Activated CD4-positive, alpha-beta memory T cell treated with anti-CD3 and anti-CD28 coated beads, Interleukin-2, amount 10 ng/mL, durations not matched to agents 7 days and 5 days (primary cell): Measurements from ENCODE around the gene BANP. TPM values are rescaled to one million over a fixed set of nuclear protein-coding genes. Genes with fewer than 3 reads are reported as not detected.
"Not testable (repeated sequence)": the region's sequence is repeated elsewhere in the genome, so short reads cannot be mapped to it uniquely, and the experiment has no call there.

ENCODE experiments used
- CTCF ChIA-PET: fragments of 350-600 bp; sonication (Branson Sonifier 250); formaldehyde crosslinking; loops from one replicate; lab custom pipeline; 2021; ENCODE audit warnings: antibody characterized with exemption, inconsistent platforms; lab: Charles Lee
- POLR2A ChIA-PET: fragments of 350-600 bp; sonication (Branson Sonifier 250); formaldehyde crosslinking; loops from one replicate; lab custom pipeline; 2021; ENCODE audit warnings: antibody characterized with exemption; lab: Charles Lee
- DNase-seq: peaks from one replicate; pipeline ENCODE4 v3.0.0-alpha.2; 2020
- H3K27ac Mint-ChIP-seq: one replicate; pipeline ENCODE4 v1.8.0; 2021; ENCODE audit warnings: mild to moderate bottlenecking, mixed read lengths
- H3K27me3 Mint-ChIP-seq: one replicate; pipeline ENCODE4 v1.8.0; 2021; ENCODE audit warnings: mixed read lengths
- H3K36me3 Mint-ChIP-seq: one replicate; pipeline ENCODE4 v1.8.0; 2021; ENCODE audit warnings: low read depth, mixed read lengths
- H3K4me1 Mint-ChIP-seq: one replicate; pipeline ENCODE4 v1.8.0; 2021; ENCODE audit warnings: mixed read lengths
- H3K4me3 Mint-ChIP-seq: one replicate; pipeline ENCODE4 v1.8.0; 2021; ENCODE audit warnings: mild to moderate bottlenecking, mixed read lengths
- H3K9me3 Mint-ChIP-seq: one replicate; pipeline ENCODE4 v1.8.0; 2021; ENCODE audit warnings: mixed read lengths
- total RNA-seq, 2 experiments: library from RNA; stranded (reverse); gene quantifications; one replicate each; pipeline ENCODE4 v1.2.3, GENCODE V29; 2021

The BANP gene
- total RNA-seq, 2 experiments from 2014 or later: 33.6 to 38.9 TPM

DNA sequence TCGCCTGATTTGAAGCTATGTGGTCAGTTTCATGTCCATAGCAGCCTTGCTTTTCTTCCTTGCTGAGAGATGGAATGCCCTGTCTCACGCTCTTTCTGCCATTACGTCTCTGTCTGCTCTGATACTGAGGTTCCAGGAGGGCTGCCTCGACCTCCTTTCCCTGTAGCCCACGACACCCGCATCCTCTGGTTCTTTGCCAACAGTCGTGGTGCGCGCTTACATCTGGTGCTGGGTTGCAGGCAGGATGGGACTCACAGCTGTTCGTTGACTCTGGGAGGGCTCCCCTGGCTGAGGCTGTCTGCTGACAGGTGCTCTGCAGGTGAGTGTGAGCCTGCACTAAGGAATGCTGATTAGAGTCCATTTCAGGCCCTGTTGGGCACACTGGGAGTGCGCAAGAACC is 90.3 kb downstream of the BANP start:
- H3K27ac Mint-ChIP-seq, H3K4me1 Mint-ChIP-seq, H3K9me3 Mint-ChIP-seq, H3K4me3 Mint-ChIP-seq, H3K36me3 Mint-ChIP-seq, DNase-seq, H3K27me3 Mint-ChIP-seq, CTCF ChIA-PET, POLR2A ChIA-PET: not testable (repeated sequence)

DNA sequence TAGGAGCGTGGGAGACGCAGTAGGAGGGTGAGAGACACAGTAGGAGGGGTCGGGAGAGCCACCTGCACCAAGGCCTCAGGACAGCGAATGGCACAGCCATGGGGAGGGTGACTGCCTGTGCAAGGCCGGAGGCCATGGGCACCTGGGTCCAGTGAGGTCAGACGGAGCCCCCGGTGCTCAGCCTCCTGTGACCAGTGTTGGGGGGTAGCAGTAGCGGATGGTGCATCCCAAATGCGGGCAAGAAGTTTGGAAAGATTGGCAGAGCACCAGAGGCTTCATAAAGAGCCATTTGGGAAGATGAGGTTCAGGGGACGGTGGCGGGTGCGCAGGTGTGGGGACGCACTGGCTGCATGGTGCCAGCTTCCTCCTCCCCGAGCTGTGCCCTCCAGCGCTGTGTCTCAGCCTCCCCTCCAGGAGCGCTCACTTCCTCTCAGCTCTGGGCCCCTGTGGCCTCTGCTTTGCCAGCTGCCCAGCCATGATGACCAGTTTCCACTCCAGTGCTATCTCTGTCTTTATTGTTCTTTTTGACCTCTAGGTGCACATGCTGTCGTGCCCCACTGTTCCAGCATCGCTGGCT is 90.8 kb downstream of the BANP start:
- DNase-seq, H3K27me3 Mint-ChIP-seq, H3K36me3 Mint-ChIP-seq, H3K4me1 Mint-ChIP-seq, H3K9me3 Mint-ChIP-seq, POLR2A ChIA-PET, H3K27ac Mint-ChIP-seq, H3K4me3 Mint-ChIP-seq, CTCF ChIA-PET: not testable (repeated sequence)

DNA sequence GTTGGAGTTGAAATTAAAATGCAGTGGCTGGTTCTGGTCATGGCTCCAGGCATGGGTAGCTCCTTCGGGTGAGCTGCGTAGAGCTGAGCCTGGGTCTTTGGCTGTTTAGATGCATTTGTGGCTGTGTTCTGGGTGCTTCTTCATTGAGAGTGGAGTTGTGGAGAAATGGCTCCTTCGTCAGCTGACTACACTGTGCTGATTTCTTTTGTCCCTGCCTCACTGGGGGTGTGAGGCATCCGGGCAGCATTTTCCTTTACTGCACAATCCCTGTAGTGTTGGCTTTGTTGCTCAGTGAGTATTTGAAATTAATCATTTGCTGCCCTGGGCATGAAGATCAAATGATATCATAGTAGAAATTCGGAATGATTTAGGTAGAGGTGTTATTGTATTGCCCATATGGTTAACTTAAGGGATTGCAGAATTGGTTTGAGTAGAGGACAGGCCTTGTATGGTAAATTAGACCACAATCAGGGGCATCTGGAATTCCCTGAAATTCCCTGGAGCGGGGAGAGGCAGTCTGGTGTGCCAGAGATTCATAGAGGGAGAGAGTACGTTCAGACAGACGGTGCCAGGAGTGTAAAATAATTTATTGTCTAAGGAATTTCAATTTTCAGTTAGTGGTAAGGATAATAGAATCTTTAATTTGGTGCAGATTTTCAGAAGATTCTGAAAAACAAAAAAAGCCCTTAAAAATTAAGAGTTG is 92.1 kb downstream of the BANP start:
- H3K9me3 Mint-ChIP-seq, CTCF ChIA-PET, H3K36me3 Mint-ChIP-seq, POLR2A ChIA-PET, H3K4me1 Mint-ChIP-seq, H3K27me3 Mint-ChIP-seq, H3K27ac Mint-ChIP-seq, H3K4me3 Mint-ChIP-seq, DNase-seq: not testable (repeated sequence)

DNA sequence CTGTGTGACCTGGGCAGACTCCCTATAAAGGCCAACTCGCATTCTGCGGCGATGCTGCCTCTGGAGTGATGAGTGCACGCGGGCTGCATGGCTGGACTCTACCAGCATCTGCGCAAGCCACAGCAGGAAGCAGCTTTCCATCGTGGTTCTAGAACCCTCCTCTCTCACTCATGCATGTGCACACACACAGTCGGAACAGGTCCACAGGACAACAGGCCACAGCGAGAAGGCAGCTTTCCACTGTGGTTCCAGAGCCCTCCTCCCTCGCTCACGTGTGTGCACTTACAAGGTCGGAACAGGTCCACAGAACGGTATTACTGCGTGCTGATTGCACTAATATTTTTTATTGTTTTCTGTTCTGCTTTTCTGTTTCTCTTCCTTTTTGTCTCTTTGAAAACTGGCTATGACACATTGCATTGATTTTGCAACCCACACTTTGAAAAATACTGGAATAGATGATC is 92.9 kb downstream of the BANP start:
- POLR2A ChIA-PET, H3K27ac Mint-ChIP-seq, H3K9me3 Mint-ChIP-seq, H3K27me3 Mint-ChIP-seq, H3K4me3 Mint-ChIP-seq, CTCF ChIA-PET, H3K4me1 Mint-ChIP-seq, DNase-seq: not testable (repeated sequence)
- peaks cover 11% of the 10 kb centered on the region for H3K36me3 Mint-ChIP-seq

DNA sequence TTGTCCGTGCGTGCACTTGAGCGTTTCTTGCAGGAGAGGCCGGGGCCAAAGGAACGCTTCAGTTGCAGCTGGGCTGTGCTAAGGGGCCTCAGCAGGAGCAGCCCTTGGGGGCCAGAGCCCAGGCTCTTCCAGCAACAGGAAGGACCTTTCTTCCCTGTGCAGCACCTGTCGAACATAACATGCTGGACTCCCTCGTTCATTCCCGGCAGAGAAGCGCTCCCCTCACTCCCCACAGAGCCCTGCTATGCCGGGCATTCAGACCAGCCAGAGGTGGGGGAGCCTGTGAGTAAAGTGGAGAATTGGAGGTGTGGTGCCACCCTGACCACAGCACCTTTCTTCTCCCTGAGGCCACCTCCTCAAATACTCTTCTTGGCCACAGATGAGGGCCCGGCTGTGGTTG is 94.1 kb downstream of the BANP start:
- H3K4me3 Mint-ChIP-seq, H3K9me3 Mint-ChIP-seq, H3K27ac Mint-ChIP-seq, CTCF ChIA-PET, DNase-seq, H3K27me3 Mint-ChIP-seq, H3K4me1 Mint-ChIP-seq: not testable (repeated sequence)
- POLR2A ChIA-PET: interaction anchor here (0.6 kb wide), 1 partner anchor 186 kb away, joined by 5 read pairs; no protein-coding TSS in a partner anchor
- peaks cover 21% of the 10 kb centered on the region for H3K36me3 Mint-ChIP-seq

DNA sequence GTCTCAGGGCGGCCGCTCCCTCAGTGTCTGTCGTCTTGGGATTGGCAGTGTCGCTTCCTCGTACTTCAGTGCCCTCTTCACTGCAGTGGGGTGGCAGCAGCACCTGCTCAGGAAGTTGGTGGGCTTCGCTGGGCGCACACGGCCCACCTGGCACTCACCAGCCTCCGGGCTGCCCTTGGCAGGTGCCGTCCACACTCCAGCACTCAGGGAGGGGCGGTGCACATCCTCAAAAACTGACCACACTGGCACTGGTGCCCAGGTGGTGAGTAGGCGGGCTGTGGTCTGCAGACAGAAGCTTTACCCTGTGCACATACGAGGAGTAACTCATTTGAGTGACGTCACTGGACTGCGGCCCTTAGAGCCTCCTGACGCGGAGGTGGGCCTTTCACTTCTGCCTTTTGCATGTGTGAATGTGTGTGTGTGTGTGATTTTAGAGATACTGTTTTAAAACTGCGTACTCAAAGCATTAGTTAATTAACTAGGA is 94.6 kb downstream of the BANP start:
- DNase-seq: no peak
- ChIA-PET CTCF (no interaction called here), POLR2A (no interaction called here)
- H3K36me3 Mint-ChIP-seq: peaks cover 21% of the 10 kb centered on the region
- H3K4me1 Mint-ChIP-seq: no peaks in the 10 kb centered on the region
- no peaks in the 10 kb centered on the region for H3K9me3 Mint-ChIP-seq
- no peaks in the 10 kb centered on the region for H3K27me3 Mint-ChIP-seq
- H3K4me3 Mint-ChIP-seq: no peak overlapping the region
- H3K27ac Mint-ChIP-seq: no peak overlapping the region

DNA sequence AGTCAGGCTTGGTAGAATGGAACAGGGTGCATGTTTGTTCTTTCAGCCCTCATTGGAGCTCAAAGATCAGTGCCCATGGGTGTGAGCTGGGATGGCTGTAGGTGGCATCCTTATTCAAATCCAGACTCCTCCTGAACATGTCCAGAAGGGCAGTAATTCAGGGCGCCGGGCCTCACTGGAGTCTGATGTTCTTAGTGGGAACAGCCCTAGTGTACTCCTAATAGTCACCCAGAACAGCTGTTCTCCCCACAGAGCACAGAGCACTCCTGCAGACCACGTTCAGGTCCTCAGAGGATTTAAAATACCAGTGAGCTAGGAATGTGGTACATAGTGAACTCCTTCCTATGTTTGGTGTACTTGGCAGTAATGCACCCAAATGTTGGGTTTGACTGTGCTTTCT is 96.2 kb downstream of the BANP start:
- Mint-ChIP-seq H3K36me3 (peaks cover 21% of the 10 kb centered on the region), H3K27ac (no peak overlapping the region), H3K27me3 (no peaks in the 10 kb centered on the region), H3K4me3 (no peak overlapping the region), H3K9me3 (no peaks in the 10 kb centered on the region), H3K4me1 (no peaks in the 10 kb centered on the region)
- ChIA-PET POLR2A (no interaction called here), CTCF (no interaction called here)
- DNase-seq: no peak

DNA sequence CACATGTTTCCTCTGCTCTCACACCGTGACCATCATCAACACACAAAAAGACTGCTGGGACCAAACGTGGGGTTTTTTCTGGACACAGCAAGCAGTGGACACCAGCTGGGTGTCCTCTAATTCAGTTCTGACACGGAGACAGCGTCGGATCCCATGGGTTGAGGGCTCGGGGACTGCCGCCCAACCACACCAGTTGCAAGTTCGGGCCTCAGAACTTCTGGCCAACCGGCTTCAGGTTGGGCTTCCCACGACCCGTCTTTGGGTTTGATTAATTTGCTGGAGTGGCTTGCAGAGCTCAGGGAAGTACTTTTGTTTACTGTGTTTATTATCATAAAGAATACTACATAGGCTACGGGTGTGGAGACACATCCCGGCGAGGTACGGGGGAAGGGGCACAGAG is 97.8 kb downstream of the BANP start:
- no peaks in the 10 kb centered on the region for H3K9me3 Mint-ChIP-seq
- ChIA-PET POLR2A (no interaction called here), CTCF (no interaction called here)
- no peaks in the 10 kb centered on the region for H3K4me1 Mint-ChIP-seq
- H3K27me3 Mint-ChIP-seq: no peaks in the 10 kb centered on the region
- peaks cover 21% of the 10 kb centered on the region for H3K36me3 Mint-ChIP-seq
- H3K4me3 Mint-ChIP-seq: no peak overlapping the region
- no peak for DNase-seq
- H3K27ac Mint-ChIP-seq: no peak overlapping the region

DNA sequence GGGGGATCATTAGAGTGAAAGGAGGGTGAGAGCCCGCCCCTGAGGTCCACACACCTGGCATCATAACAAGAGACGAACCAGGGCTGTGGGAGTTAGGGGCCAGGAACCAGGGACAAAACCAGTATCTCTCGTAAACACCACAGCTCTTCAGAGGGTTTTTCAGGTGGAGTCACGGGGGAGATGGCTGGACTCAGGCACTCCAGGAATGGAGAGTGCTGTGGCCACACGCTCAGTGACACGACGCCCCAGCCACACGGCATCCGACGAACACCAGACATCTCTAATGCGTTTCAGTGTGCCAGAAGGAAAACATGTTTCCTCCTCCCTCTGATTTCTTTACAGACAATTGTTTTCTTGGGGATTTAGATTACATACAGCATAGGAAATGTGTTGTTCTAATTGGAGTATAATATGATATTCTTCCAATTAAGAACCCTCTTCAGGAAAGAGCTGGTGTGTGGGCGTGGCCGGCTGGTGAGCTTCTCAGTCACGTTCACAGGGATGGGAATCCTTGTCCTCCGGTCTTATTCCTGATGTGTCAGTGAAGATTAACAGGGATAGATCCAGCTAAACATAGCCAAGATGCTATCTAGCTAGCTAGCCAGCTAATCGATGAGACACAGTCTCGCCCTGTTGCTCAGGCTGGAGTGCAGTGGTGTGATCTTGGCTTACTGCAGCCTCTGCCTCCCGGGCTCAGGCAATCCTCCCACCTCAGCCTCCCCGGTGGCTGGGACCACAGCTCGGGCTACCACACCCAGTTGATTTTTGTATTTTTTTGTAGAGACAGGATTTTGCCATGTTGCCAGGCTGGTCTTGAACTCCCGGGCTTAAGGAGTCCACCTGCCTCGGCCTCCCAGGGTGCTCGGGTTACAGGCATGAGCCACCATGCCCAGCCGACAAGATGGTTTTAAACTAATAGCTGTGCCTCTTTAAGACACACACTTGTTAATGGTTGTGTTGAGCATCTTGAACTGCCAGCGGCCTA is 98.6 kb downstream of the BANP start:
- DNase-seq: no peak
- POLR2A ChIA-PET: no interaction called here
- H3K36me3 Mint-ChIP-seq: peaks cover 21% of the 10 kb centered on the region
- no peaks in the 10 kb centered on the region for H3K9me3 Mint-ChIP-seq
- CTCF ChIA-PET: no interaction called here
- no peaks in the 10 kb centered on the region for H3K27me3 Mint-ChIP-seq
- H3K4me1 Mint-ChIP-seq: no peaks in the 10 kb centered on the region
- H3K4me3 Mint-ChIP-seq: no peak overlapping the region
- no peak overlapping the region for H3K27ac Mint-ChIP-seq

DNA sequence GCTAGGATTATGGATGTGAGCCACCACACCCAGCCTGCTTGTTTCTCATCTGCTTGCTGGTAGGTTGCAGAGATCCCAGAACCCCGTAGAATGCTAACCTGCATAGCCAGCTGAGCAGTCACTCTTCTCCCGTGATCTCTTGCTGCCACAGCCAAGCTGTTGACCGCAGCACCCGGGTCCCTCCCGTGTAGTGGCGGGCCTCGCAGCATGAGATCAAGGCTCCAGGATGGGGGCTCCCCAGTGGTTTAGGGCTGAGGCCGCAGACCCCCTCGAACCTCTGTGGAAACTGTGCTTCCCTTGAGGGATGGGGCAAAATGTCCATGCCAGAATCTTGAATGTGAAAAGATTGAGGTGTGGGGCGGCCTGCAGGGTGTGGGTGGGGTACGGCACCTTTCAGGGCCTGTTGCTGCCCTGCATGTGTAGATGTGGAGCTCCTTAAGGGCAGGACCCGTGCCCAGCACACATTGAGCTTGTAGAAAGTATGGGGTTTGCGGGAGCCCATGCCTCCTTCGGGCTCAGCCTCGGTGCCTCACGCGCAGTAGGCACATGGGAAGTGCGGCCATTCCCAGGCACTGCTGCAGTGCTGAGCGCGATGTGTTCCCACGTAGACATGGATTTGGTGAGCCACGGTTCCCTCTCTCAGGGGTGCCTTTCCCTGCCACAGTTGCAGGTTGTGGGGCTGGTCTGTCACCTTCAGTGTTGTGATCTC is 99.9 kb downstream of the BANP start:
- Mint-ChIP-seq H3K27ac (no peak overlapping the region), H3K27me3 (no peaks in the 10 kb centered on the region), H3K4me3 (no peak overlapping the region), H3K9me3 (no peaks in the 10 kb centered on the region), H3K36me3 (peaks cover 21% of the 10 kb centered on the region), H3K4me1 (no peaks in the 10 kb centered on the region)
- CTCF ChIA-PET: no interaction called here
- POLR2A ChIA-PET: no interaction called here
- DNase-seq: no peak

DNA sequence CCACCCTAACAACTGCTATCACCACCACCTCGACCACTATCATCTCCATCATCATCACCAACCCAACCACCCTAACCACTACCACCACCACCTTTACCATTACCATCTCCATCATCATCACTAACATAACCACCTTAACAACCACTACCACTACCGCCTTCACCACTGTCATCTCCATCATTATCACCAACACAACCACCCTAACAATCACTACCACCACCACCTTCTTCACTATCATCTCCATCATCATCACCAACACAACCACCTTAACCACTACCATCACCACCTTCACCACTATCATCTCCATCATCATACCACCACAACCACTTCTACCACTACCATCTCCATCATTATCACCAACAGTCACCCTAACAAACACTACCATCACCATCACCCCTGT is 101.4 kb downstream of the BANP start:
- no peaks in the 10 kb centered on the region for H3K9me3 Mint-ChIP-seq
- no peaks in the 10 kb centered on the region for H3K4me1 Mint-ChIP-seq
- POLR2A ChIA-PET: no interaction called here
- CTCF ChIA-PET: no interaction called here
- DNase-seq: no peak
- H3K36me3 Mint-ChIP-seq: peaks cover 21% of the 10 kb centered on the region
- no peak overlapping the region for H3K27ac Mint-ChIP-seq
- no peak overlapping the region for H3K4me3 Mint-ChIP-seq
- H3K27me3 Mint-ChIP-seq: no peaks in the 10 kb centered on the region

DNA sequence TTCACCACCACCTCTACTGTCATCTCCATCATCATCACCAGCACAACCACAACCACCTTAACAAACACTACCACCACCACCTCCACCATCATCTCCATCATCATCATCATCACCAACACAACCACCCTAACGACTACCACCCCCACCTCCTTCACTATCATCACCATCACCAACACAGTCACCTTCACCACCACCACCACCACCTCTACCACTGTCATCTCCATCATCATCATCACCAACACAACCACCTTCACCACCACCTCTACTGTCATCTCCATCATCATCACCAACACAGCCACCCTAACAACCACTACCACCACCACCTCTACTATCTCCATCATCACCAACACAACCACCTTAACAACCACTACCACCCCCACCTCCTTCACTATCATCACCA is 102.2 kb downstream of the BANP start:
- H3K4me3 Mint-ChIP-seq, H3K4me1 Mint-ChIP-seq, H3K27me3 Mint-ChIP-seq, CTCF ChIA-PET, DNase-seq, H3K9me3 Mint-ChIP-seq, H3K27ac Mint-ChIP-seq, POLR2A ChIA-PET: not testable (repeated sequence)
- peaks cover 16% of the 10 kb centered on the region for H3K36me3 Mint-ChIP-seq

DNA sequence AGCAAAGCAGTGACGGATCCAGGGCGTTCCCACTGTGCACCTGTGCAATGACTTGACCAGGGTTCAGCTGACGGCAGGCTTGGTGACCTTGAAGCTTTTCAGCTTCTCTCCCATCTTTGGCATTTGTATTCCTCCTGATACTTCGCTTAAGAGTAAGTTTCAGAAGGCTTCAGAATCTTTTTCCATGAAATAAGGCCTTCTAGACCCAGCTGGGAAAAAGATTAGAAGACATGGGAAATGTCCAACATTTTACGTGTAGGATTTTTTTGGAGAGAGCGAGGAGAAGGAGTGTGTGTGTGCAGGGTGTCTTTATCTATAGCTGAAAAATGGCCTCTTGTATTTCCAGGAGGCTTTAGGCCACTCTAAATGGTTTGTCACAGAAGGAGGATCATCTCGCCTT is 104.1 kb downstream of the BANP start:
- Mint-ChIP-seq H3K27me3 (no peaks in the 10 kb centered on the region), H3K9me3 (no peaks in the 10 kb centered on the region), H3K4me1 (no peaks in the 10 kb centered on the region), H3K27ac (no peak overlapping the region), H3K36me3 (no peaks in the 10 kb centered on the region), H3K4me3 (no peak overlapping the region)
- ChIA-PET POLR2A (no interaction called here), CTCF (interaction anchor here (1.5 kb wide), 1 partner anchor 104 kb away, joined by 4 read pairs; the partner anchor contains the start of gene BANP)
- no peak for DNase-seq
